Measurements from ENCODE around the gene AFF1.

DNA sequence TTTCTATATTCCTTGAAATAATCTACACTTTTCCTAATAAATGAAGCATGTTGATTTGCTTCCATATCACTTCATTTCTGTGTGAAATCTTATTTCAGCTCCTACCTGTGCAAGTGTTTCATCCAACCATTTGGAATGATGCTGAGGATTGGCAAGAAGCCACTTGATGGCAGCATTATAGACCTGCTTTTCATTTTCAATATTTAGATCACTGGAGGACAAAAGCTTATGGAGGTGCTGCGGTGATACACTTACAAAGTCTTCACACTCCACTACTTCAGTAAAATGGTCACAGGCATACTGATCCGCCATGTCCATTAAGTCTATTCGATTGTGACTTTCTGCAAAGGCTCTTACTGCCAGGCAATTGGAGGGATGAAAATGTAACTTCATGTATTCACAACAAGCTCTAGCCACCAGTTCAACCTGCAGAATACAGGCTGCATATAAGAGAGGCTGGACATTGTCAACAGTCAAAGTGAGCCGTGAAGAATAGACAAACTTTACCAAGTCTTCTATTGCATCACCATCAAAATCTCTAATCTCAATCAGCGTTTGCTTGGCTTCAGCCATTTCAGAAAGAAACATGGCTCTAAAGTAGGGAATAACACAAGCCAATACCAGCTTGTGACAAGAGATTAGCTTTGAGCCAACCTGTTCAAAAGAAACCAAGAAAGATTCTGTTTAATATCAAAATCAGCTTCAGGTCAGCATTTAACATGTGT, 250.5 kb downstream of the AFF1 start:
- TF ChIP-seq, protein P1, sequence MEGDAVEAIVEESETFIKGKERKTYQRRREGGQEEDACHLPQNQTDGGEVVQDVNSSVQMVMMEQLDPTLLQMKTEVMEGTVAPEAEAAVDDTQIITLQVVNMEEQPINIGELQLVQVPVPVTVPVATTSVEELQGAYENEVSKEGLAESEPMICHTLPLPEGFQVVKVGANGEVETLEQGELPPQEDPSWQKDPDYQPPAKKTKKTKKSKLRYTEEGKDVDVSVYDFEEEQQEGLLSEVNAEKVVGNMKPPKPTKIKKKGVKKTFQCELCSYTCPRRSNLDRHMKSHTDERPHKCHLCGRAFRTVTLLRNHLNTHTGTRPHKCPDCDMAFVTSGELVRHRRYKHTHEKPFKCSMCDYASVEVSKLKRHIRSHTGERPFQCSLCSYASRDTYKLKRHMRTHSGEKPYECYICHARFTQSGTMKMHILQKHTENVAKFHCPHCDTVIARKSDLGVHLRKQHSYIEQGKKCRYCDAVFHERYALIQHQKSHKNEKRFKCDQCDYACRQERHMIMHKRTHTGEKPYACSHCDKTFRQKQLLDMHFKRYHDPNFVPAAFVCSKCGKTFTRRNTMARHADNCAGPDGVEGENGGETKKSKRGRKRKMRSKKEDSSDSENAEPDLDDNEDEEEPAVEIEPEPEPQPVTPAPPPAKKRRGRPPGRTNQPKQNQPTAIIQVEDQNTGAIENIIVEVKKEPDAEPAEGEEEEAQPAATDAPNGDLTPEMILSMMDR (IDR thresholded peaks at IDR 0.05; ENCODE audit: insufficient read depth, low read length, poor library complexity, severe bottlenecking) = no peak
- no peak for TF ChIP-seq EZH2phosphoT487 (conservative IDR thresholded peaks at IDR 0.05; ENCODE audit: low read length)
